ENCODE data around the gene FKBP1C.
"Not testable (repeated sequence)": the region's sequence is repeated elsewhere in the genome, so short reads cannot be mapped to it uniquely, and the experiment has no call there.

FKBP1C gene

GRCh38 chr6:63211343-63211742, at the start of gene FKBP1C:
TSS of gene FKBP1C (plus strand) at chr6:63211469.
- not testable (repeated sequence) for DNase-seq

- DNase-seq, result not testable (repeated sequence)
Observed at GRCh38 chr6:63164047-63164803, 47.0 kb upstream of the FKBP1C start.

GRCh38 chr6:63174173-63174572, 37.1 kb upstream of the FKBP1C start:
- DNase-seq, result no peak

- DNase-seq, result no peak
Observed at GRCh38 chr6:63176181-63176580, 35.1 kb upstream of the FKBP1C start.

GRCh38 chr6:63180367-63180766, 30.9 kb upstream of the FKBP1C start:
- DNase-seq, result no peak

GRCh38 chr6:63186970-63187369, 24.3 kb upstream of the FKBP1C start:
- DNase-seq, result no peak

- peak in 1 of 2 donors; percentile 12 for DNase-seq
Observed at GRCh38 chr6:63188828-63189227, 22.4 kb upstream of the FKBP1C start.

GRCh38 chr6:63193324-63193723, 17.9 kb upstream of the FKBP1C start:
- no peak for DNase-seq

GRCh38 chr6:63197741-63198140, 13.5 kb upstream of the FKBP1C start:
- DNase-seq, result no peak

- no peak for DNase-seq
Observed at GRCh38 chr6:63213325-63213724, 2.1 kb downstream of the FKBP1C start.

GRCh38 chr6:63214816-63215215, 3.5 kb downstream of the FKBP1C start:
- DNase-seq, result peak in 1 of 2 donors; percentile 68

GRCh38 chr6:63224179-63224578, 12.9 kb downstream of the FKBP1C start:
- no peak for DNase-seq

- not testable (repeated sequence) for DNase-seq
Observed at GRCh38 chr6:63225987-63226386, 14.7 kb downstream of the FKBP1C start.

GRCh38 chr6:63227928-63228894, 16.9 kb downstream of the FKBP1C start:
- DNase-seq, result not testable (repeated sequence)

- DNase-seq, result not testable (repeated sequence)
Observed at GRCh38 chr6:63230027-63230426, 18.8 kb downstream of the FKBP1C start.

- DNase-seq, result not testable (repeated sequence)
Observed at GRCh38 chr6:63230511-63230910, 19.2 kb downstream of the FKBP1C start.

GRCh38 chr6:63236398-63236817, 25.1 kb downstream of the FKBP1C start:
- DNase-seq, result peak in 1 of 2 donors; percentile 50

GRCh38 chr6:63245420-63245819, 34.2 kb downstream of the FKBP1C start:
- no peak for DNase-seq

GRCh38 chr6:63245909-63246308, 34.6 kb downstream of the FKBP1C start:
- no peak for DNase-seq

- no peak for DNase-seq
Observed at GRCh38 chr6:63246581-63246980, 35.3 kb downstream of the FKBP1C start.

- DNase-seq, result no peak
Observed at GRCh38 chr6:63249875-63250482, 38.7 kb downstream of the FKBP1C start.

- no peak for DNase-seq
Observed at GRCh38 chr6:63259153-63259552, 47.9 kb downstream of the FKBP1C start.

GRCh38 chr6:63261820-63262219, 50.6 kb downstream of the FKBP1C start:
- DNase-seq, result no peak
